Heart left ventricle (tissue), 13 donors: Measurements from ENCODE around the gene UVRAG.

Source experiments
- POLR2A ChIP-seq, 2 donors: fragments of 450-650 bp; IDR thresholded peaks; one replicate each; pipeline ENCODE4 v1.6.1; 2017; ENCODE audit warnings: antibody characterized with exemption in 2 of 2, mild to moderate bottlenecking in 2 of 2, moderate library complexity in 2 of 2
- TF ChIP-seq, protein P1 (sequence below), 12 donors: fragments of 200-600 bp; sonication (generic) in 4 of 12; IDR thresholded peaks; one replicate each; pipeline versions ENCODE4 v1.5.0 to v1.8.0; 2018 to 2022; ENCODE audit warnings: antibody characterized with exemption in 12 of 12, mild to moderate bottlenecking in 5 of 12
- donor health status: ischemic (EF 13 %, LVEDD 7.1; RV severe dilation, severe dysfunction).
- donor health status: DM: no; HTN: yes; CAD: no.
- donor health status: DM: no; HTN: no; CAD: no.
- donor health status: ischemic (EF 25% LVEDD 6.9; RV normal size, moderate dysfunction).
- donor health status: ischemic (EF 25% LVEDD 5.7; RV mildly dilated, moderate dysfunction).
- donor health status: ischemic (EF 35%, LVEDD 5.7; RV mildly dilated, moderate dysfunction).
- donor health status: nonischemic (EF 11% LVEDD 7.7; RV severe dilation, severe dysfunction).
- donor health status: DM: yes; HTN: yes; CAD: no.
- donor health status: PGD.
- donor health status: ischemic (EF 29% LVEDD 5.4; RV normal size, mild dysfunction).
- donor health status: nonischemic (EF 23%, LVEDD 6.1; RV moderate dilation, normal function).

DNA sequence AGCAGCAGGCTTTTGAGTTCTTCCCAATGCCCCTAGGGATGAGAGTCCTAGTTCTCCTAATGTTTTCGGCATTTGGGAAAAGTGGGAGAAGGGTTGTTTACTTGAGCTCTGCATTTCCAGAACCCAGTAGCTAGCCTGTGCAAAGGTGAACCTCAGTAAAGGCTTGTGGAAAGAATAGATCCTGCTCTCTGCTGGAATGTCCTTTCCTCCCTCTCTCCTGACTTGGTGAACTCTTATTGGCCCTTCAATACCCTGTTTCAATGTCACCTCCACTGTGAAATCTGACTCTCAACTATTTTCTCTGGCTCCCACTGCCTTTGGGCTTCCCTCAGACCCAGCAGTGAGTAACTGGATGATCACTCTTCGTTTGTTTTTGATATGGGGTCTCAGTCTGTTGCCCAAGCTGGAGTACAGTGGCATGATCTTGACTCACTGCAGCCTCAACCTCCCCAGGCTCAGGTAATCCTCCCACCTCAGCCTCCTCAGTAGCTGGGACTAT lies 2.4 kb upstream of the UVRAG start:
- TF ChIP-seq, protein P1, sequence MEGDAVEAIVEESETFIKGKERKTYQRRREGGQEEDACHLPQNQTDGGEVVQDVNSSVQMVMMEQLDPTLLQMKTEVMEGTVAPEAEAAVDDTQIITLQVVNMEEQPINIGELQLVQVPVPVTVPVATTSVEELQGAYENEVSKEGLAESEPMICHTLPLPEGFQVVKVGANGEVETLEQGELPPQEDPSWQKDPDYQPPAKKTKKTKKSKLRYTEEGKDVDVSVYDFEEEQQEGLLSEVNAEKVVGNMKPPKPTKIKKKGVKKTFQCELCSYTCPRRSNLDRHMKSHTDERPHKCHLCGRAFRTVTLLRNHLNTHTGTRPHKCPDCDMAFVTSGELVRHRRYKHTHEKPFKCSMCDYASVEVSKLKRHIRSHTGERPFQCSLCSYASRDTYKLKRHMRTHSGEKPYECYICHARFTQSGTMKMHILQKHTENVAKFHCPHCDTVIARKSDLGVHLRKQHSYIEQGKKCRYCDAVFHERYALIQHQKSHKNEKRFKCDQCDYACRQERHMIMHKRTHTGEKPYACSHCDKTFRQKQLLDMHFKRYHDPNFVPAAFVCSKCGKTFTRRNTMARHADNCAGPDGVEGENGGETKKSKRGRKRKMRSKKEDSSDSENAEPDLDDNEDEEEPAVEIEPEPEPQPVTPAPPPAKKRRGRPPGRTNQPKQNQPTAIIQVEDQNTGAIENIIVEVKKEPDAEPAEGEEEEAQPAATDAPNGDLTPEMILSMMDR (IDR thresholded peaks at IDR 0.05), result no peak
- TF ChIP-seq POLR2A (IDR thresholded peaks at IDR 0.05), result no peak
